NCI-H1417 (cell line): ENCODE measurements around the gene SMIM41.

Source experiments
- DNase-seq, 3 experiments: peaks; one replicate each; lab custom pipeline; 2025; lab: John Stamatoyannopoulos, UW

Gene SMIM41

GRCh38 chr12:52147367-52147963 is 68.0 kb downstream of the SMIM41 start:
- DNase-seq, result no peak

- DNase-seq, result no peak
Observed at GRCh38 chr12:52147964-52148463, 68.5 kb downstream of the SMIM41 start.

- DNase-seq, result peak in 2 of 3 experiments; percentile 54 to 58
Observed at GRCh38 chr12:52148464-52149181, 69.1 kb downstream of the SMIM41 start.

GRCh38 chr12:52149182-52149641 is 69.7 kb downstream of the SMIM41 start:
- no peak for DNase-seq

GRCh38 chr12:52149651-52150241 is 70.2 kb downstream of the SMIM41 start:
- DNase-seq, result no peak

- no peak for DNase-seq
Observed at GRCh38 chr12:52151153-52151836, 71.8 kb downstream of the SMIM41 start.

GRCh38 chr12:52151837-52152783 is 72.6 kb downstream of the SMIM41 start:
- DNase-seq, result peak; percentile 47 to 62 (median 56)

GRCh38 chr12:52152905-52153317 is 73.4 kb downstream of the SMIM41 start:
- DNase-seq, result no peak

GRCh38 chr12:52155048-52155868 is 75.8 kb downstream of the SMIM41 start:
- peak in 2 of 3 experiments; percentile 35 to 53 for DNase-seq

- DNase-seq, result no peak
Observed at GRCh38 chr12:52156311-52156710, 76.8 kb downstream of the SMIM41 start.

GRCh38 chr12:52156757-52157565 is 77.5 kb downstream of the SMIM41 start:
- peak; percentile 73 to 88 (median 74) for DNase-seq

GRCh38 chr12:52157566-52158150 is 78.2 kb downstream of the SMIM41 start:
- DNase-seq, result no peak
